Ishikawa (cell line): ENCODE data around the gene FAM83G.

Experiments
- RAD21 ChIP-seq: IDR thresholded peaks from 2 replicates; pipeline ENCODE4 v1.6.1; 2012; ENCODE audit warnings: low read depth
- TAF1 ChIP-seq: IDR thresholded peaks from 2 replicates; pipeline ENCODE4 v1.6.1; 2012; ENCODE audit warnings: low read depth, mild to moderate bottlenecking
- TCF12 ChIP-seq: IDR thresholded peaks from 2 replicates; pipeline ENCODE4 v1.6.1; 2012; ENCODE audit warnings: low read depth

DNA sequence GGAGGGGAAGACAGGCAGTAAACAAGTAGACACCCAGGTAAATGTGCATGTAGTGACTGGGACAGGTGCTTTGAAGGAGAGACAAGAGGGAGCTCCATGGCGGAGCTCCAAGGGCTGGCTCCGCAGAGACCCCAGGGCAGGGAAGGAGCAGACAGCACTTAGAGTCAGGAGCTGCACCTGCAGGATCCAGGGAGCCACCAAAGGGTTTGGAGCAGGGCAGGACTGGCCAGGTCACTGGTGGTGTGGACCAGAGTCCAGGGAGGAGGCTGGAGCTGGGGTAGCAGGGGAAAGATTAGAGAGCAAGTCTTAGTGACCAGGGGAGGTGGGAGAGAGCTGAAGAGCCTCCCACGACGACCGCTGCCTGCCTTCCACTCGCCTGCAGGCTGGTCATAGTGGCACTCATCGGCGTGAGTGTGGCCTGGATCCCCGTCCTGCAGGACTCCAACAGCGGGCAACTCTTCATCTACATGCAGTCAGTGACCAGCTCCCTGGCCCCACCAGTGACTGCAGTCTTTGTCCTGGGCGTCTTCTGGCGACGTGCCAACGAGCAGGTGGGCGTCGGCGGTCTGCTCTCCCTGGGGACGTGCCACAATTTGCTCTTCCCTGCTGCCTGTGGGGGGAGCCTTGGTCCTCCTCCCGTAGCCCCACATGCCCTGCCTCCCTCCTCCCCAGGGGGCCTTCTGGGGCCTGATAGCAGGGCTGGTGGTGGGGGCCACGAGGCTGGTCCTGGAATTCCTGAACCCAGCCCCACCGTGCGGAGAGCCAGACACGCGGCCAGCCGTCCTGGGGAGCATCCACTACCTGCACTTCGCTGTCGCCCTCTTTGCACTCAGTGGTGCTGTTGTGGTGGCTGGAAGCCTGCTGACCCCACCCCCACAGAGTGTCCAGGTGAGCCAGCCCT lies 14.7 kb upstream of the FAM83G start:
- TF ChIP-seq TCF12 (no peak), RAD21 (no peak), TAF1 (no peak)
